Right ventricle myocardium inferior (tissue), 1 donor: Measurements from ENCODE around the gene RIMBP2. TPM values are rescaled to one million over a fixed set of nuclear protein-coding genes. Genes with fewer than 3 reads are reported as not detected.

ENCODE experiments used
- ATAC-seq: fragments of 200-7000 bp; cut with Tn5 transposase; one replicate; pipeline ENCODE4 v1.9.1; 2020; ENCODE audit warnings: mild to moderate bottlenecking, moderate library complexity
- DNase-seq: peaks from one replicate; pipeline ENCODE4 v3.0.0; 2021; ENCODE audit errors: missing footprints
- intact Hi-C: fragments of 100-400 bp; cut with DNase I; formaldehyde crosslinking; loops from one replicate; pipeline ENCODE4 v1.11.0; 2022
- total RNA-seq: library from RNA; stranded (reverse); fragmentation: NEBNext Ultra II Directional; extraction: Animal tissue kit (Norgen Biotek cat#: 25700); gene quantifications from one replicate; pipeline ENCODE4 v1.2.1, GENCODE V29; 2021
- donor health status: DM: no; HTN: yes; CAD: no; lungs with severe emphysema.

Gene RIMBP2
- total RNA-seq, 1 donor from 2014 or later: not detected

DNA sequence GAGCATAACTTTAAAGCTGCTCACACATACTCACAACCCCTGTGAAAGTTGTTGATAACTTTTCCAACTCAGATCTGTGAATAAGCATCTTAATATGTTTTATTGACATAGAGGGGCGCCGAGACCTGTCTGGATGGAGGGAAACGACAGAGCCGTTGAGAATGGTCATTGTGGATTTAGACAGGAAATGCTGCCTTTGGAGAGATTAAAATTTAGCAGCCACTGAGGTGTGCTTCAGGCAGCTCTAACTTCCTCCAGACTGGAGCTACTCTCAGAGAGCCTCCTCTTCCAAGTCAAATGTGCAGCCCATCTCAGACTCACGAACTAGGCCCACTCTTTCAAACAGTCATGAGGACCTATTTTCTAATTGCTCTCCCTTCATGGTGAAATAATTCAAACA, 90.9 kb downstream of the RIMBP2 start:
- ATAC-seq (no peak), DNase-seq (no peak)
- intact Hi-C loops: no loop called here

DNA sequence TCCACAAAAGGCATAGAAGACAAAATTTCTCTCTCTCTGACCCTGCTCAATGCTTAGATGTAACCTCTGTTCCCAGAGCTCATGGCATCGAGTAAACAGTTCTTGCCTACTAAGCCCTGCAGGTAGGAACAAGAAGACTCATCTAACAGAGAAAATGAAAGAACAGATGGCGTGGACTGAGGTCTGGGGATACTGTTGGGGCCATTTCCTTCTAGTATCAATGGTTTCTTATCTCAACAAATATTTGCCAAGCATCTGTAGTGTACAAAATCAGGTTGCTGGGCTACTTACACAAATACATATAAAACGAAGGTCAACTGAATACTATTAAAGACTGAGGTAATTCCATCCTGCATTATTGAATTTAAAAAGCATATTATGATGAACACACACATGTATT, 93.3 kb downstream of the RIMBP2 start:
- intact Hi-C loops: no loop called here
- no peak for DNase-seq
- no peak for ATAC-seq

DNA sequence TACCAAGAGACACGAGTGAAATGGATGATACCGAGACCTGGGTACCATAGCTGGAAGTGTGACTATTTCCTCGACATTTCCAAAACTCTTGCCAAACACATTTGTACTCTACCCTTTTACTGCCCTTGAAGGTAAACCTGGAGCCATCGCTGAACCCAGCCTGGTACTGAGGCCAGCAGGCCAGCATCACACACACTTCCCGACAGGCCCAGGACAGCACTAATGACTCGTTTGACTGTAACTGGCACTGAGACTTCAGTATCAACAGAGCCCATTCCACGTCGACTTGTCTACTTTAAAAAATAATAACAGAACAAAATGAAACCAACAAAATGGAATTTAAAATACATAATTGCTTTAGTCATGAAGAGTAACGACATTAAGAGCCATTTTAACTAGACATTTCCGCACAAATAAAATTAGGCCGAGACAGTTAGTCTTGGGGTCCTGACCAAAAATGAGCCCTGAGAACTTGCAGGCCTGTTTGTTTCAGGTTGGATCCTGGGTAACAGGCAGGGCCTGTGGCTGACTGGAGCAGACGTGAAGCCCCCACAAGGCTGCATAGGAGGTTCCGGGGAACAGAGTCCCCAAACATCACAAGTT, 94.3 kb downstream of the RIMBP2 start:
- ATAC-seq (no peak), DNase-seq (no peak)
- intact Hi-C loops: no loop called here

DNA sequence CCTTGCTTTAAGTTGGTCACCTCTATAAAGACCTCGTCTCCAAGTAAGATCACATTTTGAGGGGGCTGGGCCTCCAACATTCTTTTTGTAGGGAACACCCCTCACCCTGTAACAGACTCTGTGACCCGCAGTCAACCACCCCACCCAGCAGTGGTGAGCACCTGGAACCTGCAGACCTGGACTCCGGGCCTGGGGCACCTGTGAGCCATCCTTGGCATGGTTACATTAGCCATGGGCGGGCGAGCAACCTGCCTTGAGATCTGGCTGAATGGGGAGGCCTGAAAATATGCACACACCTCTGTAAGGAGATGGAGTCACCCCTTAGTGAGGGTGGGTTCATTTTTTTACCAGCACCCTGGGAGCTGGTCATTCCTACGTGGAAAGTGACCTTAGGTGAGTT, 95.3 kb downstream of the RIMBP2 start:
- ATAC-seq: no peak
- intact Hi-C loops: no loop called here

DNA sequence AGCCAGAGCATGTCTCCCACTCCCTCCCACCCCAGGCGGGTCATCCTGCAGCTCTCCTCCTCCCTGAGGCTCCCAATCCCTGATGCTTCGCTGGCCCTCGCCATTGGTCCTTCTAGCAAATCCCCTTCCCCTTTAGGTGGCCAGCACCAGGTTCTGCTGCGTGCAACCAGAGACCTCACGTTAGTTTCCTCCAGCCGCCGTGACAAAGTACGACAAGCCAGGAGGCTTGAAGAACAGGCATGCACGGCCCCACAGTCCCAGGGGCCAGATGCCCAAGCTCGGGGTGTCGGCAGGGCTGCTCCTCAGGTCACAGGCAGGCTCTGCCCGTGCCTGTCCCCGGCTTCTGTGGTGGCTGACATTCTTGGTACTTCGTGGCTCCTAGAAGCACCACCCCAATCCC, 95.8 kb downstream of the RIMBP2 start:
- intact Hi-C loops: no loop called here
- ATAC-seq: no peak

More for the DNA sequence above, 95.3 kb downstream of the RIMBP2 start:
- no peak for DNase-seq

DNA sequence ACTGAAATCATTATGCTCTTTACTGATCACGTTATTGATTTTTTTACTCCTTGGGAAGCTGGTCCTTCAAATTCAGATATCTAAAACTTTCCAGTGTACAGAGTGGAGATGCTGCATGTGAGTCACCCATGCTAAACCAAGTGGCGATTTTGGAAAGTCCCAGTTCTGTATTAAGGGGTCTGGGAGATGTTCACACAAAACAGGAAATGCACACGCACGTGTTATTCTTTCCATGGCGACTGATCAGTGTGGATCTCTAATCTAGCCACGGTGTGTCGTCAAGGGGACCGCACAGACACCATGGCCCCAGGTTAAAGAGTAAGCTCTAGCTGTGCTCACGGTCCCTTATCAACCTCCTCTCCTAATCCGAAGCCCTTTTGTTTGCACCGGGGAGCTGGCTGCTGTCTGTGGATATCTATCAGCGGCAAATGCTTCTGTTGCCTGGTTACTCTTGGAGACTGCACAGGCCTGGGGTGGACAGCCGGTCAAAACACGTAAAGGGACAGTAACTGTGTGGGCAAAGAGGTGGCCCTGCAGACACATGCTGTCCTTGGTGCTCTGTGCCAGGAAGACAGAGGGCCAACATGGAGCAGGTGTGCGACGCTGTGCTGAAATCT, 96.6 kb downstream of the RIMBP2 start:
- ATAC-seq (no peak), DNase-seq (no peak)
- intact Hi-C loops: no loop called here

More for the DNA sequence above, 95.8 kb downstream of the RIMBP2 start:
- DNase-seq: no peak

DNA sequence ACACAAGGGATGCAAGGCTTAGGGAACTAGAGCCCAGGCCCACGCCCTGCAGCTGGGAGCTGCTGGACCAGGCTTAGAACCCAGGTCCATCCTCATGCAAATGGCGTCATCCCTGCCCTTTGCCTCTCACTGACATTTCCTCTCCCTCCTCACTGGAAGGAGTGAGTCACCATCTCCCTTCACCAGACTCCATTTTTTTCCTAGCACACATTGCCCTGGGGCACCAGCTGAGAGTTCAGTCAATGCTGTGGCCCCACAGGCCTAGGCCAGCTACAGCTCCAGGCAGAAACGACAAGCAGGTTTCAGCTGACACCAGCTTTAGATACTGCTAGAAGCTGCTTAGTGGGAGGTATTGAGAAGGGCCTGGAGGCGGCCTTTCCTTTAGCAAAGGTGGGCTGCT, 98.9 kb downstream of the RIMBP2 start:
- no peak for DNase-seq
- no peak for ATAC-seq
- intact Hi-C loops: no loop called here

DNA sequence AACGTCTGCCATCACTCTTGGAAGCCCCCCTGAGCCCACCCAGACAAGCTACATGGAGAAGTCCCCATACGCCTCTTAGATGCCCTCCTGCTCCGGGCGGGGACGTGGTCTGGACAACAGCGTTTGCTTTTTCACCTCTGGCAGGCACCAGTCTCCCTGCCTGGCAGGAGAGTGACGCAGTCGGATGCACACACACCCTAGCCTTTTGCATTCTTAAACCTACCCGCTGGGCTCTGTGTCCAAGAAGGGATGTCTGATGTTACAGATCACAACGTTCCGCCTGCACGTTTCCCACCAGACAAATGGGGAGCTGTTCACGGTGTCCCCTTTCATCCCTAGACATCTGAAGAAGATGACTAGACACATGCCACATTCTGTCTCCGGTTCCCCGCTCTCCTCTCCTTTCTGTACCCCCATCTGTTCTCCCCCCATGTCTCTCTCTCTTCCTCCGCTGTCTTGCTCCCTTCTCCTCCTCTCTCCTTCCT, 100.2 kb downstream of the RIMBP2 start:
- intact Hi-C loops: no loop called here
- ATAC-seq (no peak), DNase-seq (no peak)

DNA sequence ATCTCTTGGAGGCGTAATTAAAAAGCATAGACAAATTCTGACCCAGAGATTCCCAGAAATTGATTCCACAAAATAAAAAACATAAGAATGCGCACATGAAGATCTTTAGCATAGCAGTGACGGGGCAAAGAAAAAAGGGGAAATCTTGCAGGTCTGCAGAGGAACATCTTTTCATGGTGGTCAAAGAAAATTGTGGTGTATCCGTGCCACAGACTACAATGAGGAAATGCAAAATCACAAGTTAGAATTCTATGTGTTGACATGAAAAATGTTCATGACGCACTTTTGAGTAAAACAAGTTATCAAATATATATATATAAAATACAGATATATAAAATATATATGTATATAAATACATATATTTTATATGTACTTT, 101.6 kb downstream of the RIMBP2 start:
- DNase-seq: no peak
- intact Hi-C loops: no loop called here
- ATAC-seq: no peak

DNA sequence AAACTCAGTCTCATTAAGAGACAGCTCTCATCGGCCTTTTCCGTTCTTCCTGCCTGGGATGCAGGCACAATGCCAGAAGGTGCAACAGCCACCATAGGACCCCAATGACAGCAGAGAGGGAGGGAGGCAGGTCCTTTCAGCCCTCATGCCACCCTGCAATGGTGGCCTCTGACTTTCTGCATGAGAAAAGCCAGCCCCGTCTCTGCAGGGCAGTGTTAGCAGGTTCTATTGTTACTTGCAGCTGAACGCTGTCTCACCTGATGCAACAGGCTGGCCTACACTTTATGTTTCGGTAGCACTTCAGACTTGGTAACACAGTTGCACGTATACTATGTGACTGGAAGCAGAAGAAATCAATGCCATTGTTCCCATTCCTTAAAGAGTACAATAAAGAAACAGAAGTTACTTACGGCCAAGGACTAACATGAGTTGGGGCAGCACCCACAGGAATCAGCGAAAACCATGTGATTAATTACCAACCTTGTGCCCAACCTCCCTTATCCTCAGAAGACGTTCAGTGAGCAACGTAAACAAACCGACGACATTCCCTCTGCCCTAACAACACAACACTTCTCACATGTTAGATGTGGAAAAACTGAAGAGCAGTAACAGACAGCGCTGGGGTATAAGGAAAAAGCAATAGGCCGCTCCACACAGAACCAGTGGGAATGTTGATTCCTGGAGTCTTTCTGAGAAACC, 102.1 kb downstream of the RIMBP2 start:
- intact Hi-C loops: no loop called here
- DNase-seq (no peak), ATAC-seq (no peak)

DNA sequence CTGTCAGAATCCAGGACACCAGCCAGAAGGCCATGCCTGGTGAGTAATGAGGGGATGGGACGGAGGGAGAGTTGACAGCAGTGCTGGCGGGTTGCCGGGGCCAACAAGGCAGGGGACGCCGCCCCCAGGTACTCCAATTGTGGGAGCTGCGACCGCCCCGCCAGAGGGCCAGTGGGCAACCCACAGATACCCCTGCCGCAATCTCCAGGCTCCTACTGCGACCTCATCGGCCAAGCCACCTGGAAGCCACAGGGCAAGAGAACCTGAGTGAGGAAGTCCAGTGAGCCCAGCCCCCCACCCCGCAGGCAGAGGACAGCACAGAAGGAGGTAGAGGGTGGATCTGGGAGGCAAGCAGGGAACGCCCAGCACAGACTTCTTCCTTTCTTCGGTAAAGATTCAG, 103.0 kb downstream of the RIMBP2 start:
- no peak for DNase-seq
- ATAC-seq: no peak
- intact Hi-C loops: no loop called here

DNA sequence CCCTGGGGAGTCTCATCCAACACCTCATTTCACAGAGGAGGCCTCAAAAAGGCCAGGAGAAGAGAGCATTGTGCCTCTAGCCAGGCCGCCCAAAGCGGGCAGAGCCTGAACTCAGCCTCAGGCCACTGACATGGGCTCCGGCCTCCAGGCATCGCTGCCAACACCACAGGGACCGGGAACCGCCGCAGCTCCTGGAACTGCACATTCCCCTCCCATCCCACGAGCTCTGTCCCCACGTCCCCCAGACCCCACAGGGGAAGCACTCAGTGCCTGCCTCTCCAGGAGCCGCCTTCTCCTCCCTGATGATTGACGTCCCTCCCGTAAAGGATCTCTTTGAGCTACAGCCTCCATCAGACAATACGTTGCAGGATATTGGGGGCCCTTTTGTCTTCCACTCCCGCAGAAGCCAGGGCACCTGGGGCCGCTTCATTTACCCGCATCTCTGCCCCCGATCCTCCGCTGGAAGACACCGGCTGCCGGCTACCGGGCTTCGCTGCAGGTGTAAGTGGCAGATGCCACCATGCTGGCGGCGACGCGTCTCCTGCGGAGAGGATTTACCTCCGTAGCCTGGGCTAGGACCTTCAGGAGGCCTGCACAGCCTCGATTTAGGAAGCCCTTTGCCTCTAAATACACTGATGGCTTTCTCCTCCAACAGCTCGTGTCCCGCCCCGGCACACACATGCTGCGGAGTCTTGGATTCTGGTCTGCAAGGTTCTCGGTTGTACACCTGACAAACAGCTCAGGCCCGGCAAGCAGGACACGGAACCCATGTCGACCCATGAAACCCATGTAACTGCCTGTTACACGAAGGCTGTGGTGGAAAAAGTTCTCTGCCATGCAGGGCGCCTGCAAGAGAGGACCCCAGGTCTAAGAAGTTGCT, 104.8 kb downstream of the RIMBP2 start:
- intact Hi-C loops: no loop called here
- DNase-seq (no peak), ATAC-seq (no peak)

DNA sequence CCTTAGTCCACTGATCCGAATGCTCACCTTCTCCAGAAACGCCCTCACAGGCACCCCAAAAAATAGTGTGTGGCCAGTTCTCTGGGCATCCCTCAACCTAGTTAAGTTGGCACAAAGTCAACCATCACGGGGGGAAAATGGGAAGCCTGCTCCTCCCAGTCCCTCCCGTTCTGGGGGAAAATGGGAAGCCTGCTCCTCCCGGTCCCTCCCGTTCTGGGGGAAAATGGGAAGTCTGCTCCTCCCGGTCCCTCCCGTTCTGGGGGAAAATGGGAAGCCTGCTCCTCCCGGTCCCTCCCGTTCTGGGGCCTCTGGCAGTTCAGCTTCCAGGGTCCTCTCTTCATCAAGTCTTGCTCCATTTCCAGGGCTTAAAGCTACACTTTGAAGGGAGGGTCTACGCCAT, 106.1 kb downstream of the RIMBP2 start:
- DNase-seq: no peak
- intact Hi-C loops: no loop called here

DNA sequence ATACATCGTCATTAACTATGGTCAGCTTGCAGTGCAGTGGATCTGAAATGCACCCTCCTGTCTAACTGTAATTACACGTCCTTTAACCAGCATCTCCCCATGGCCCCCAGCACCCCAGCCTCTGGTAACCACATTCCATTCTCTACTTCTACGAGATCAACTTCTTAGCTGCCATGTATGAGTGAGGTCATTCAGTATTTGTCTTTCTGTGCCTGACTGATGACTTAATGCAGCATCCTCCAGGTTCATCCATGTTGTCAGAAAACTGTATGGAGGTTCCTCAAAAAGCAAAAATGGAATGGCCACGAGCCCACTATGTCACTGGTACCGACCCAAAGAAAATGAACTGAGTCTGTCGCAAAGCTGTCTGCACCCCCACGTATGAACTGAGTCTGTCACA, 107.3 kb downstream of the RIMBP2 start:
- intact Hi-C loops: no loop called here
- no peak for ATAC-seq
- DNase-seq: no peak

More for the DNA sequence above, 106.1 kb downstream of the RIMBP2 start:
- ATAC-seq: no peak

DNA sequence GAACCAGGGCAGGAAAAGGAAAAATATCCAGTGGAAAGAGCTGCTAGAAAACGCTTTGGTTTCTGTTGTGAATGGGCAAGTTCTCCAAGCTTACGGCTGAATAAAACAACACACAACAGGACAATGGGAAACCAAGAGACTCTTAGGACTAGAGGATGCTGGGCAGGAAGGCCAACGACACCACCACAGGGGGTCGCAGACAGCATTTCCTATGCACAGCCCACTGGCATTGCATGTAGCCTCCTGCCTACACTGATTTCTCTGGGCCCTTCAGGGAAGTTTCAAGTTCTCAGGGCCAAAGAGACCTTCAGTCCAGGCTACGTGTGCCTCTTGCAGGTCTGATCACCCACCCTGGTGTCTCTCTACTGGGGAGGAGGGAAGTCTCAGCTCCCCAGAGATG, 108.0 kb downstream of the RIMBP2 start:
- intact Hi-C loops: no loop called here
- DNase-seq (no peak), ATAC-seq (no peak)

DNA sequence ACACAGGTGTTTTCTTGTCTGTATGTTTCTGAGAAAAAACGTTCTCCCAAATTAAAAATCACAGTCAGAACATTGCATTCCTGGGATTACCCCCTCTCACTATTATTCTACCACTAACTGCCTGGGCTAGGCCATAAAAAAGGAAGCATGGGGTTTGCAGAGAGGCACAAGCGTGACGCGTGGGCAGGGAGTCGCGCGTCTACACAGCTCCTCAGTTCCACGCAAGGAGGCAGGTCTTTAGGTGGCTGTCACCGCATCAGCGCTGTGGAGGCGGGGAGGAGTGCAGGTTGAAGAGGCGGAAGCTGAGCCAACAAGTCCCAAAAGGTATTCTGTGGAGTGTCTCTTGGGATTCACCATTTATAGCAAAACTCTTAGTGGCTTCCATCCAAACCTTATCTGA, 109.9 kb downstream of the RIMBP2 start:
- intact Hi-C loops: no loop called here
- DNase-seq (no peak), ATAC-seq (no peak)

DNA sequence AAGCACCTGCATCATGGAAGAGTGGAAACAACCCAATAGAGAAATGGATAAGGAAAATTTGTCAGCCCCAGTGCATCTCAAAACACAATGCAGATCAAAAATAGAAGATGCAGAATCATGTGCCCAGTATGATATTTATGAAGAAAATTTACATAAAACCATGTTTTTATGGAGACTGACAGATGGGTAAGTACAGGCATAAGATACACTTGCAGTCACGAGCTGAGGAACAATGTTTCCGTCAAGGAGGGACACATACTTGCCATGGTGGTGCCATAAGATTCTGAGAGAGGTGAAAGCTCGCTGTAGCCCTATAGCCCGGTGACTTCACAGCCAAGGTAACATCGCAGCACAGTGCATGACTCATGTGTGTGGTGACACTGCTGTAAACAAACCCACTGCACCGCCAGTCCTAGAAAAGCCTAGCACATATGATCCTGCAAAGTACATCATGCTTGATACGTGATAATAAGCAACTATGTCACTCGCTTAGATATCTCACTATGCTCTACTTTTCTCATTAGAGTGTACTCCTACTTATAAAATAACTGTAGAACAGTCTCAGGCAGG, 112.6 kb downstream of the RIMBP2 start:
- DNase-seq: no peak
- no peak for ATAC-seq
- intact Hi-C loops: no loop called here

DNA sequence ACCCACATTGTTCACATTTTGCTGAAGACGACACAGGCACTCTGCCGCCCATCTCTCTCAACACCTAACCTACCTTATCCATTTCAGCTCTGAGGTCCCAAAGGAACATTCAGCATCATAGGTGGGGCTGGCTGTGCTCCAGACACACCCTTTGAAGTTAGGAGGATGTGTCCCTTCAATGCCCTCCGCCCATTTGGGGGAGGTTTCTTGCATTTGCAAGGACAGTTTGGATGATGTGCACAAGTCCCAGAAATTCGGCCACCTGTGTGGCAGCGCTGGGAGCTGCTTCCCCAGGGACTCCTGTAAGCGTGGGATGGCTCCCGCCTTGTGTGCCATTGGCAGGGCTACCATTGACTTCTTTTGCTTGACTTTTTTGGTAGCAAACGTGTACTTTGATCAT, 113.8 kb downstream of the RIMBP2 start:
- ATAC-seq (no peak), DNase-seq (no peak)
- intact Hi-C loops: no loop called here

DNA sequence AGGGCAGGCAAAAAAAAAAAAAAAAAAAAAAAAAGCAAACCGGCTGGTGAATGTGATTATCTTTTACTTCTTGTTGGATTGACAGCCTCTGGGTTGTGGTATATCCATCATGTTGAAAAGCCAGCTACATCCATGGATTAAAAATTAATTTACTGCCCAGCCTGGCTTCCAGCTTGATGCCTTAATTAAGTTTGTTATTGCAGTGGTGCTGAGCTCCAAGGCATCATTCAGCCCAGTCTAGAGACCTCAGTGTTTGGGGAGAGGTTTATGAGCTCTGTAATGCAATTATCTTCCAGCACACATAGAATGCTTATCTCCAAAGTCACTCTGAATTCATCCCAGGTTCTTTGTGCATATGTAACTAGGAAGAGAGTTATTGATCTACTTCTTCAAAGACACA, 114.8 kb downstream of the RIMBP2 start:
- intact Hi-C loops: no loop called here
- ATAC-seq (no peak), DNase-seq (no peak)
